Astrocyte (in vitro differentiated cells and primary cell): ENCODE results near the gene TFF1. TPM values are rescaled to one million over a fixed set of nuclear protein-coding genes. Genes with fewer than 3 reads are reported as not detected.

Experiments used
- DNase-seq: peaks from one replicate; pipeline ENCODE4 v3.0.0-alpha.2; 2010; ENCODE audit warnings: low read depth
- FAIRE-seq: peaks from 2 replicates; lab custom pipeline; 2011; peaks lifted over from hg19 to GRCh38; lab: Jason Lieb, UNC
- H2AFZ ChIP-seq: 2 replicates; pipeline ENCODE4 v1.6.0; 2012; ENCODE audit warnings: low read depth, low read length, inconsistent platforms
- H3K27ac ChIP-seq: 2 replicates; pipeline ENCODE4 v1.5.1; 2011; ENCODE audit warnings: low read depth, low read length, inconsistent platforms
- H3K27me3 ChIP-seq: 2 replicates; pipeline ENCODE4 v1.6.0; 2011; ENCODE audit warnings: low read length, inconsistent platforms; ENCODE audit not compliant: insufficient read depth
- H3K36me3 ChIP-seq: 2 replicates; pipeline ENCODE4 v1.5.1; 2011; ENCODE audit warnings: low read length, inconsistent platforms; ENCODE audit not compliant: insufficient read depth
- H3K4me1 ChIP-seq: 2 replicates; pipeline ENCODE4 v1.5.1; 2011; ENCODE audit warnings: low read length, inconsistent platforms; ENCODE audit not compliant: insufficient read depth
- H3K4me2 ChIP-seq: 2 replicates; pipeline ENCODE4 v1.6.0; 2012; ENCODE audit warnings: low read length, inconsistent platforms
- H3K4me3 ChIP-seq: 2 replicates; pipeline ENCODE4 v1.5.1; 2011; ENCODE audit warnings: low read depth, mild to moderate bottlenecking, low read length, inconsistent platforms; ENCODE audit not compliant: insufficient read depth
- H3K79me2 ChIP-seq: 2 replicates; pipeline ENCODE4 v1.6.0; 2012; ENCODE audit warnings: mild to moderate bottlenecking, low read length, inconsistent platforms; ENCODE audit not compliant: insufficient read depth
- H3K9ac ChIP-seq: 2 replicates; pipeline ENCODE4 v1.6.0; 2012; ENCODE audit warnings: mild to moderate bottlenecking, low read length, inconsistent platforms
- H3K9me3 ChIP-seq: 2 replicates; pipeline ENCODE4 v1.5.1; 2012; ENCODE audit warnings: low read depth, mild to moderate bottlenecking, low read length, inconsistent platforms; ENCODE audit not compliant: insufficient read depth
- H4K20me1 ChIP-seq: 2 replicates; pipeline ENCODE4 v1.6.0; 2012; ENCODE audit warnings: low read length, inconsistent platforms; ENCODE audit not compliant: insufficient read depth
- H3K27ac Mint-ChIP-seq: one replicate; pipeline ENCODE4 v1.8.0; 2021; ENCODE audit warnings: mild to moderate bottlenecking, mixed read lengths; ENCODE audit not compliant: unreplicated experiment
- H3K27me3 Mint-ChIP-seq: one replicate; pipeline ENCODE4 v1.8.0; 2021; ENCODE audit warnings: low read depth, mixed read lengths; ENCODE audit not compliant: unreplicated experiment
- H3K36me3 Mint-ChIP-seq: one replicate; pipeline ENCODE4 v1.8.0; 2021; ENCODE audit warnings: low read depth, mixed read lengths; ENCODE audit not compliant: unreplicated experiment
- H3K4me1 Mint-ChIP-seq: one replicate; pipeline ENCODE4 v1.8.0; 2021; ENCODE audit warnings: low read depth, mixed read lengths; ENCODE audit not compliant: unreplicated experiment
- H3K4me3 Mint-ChIP-seq: one replicate; pipeline ENCODE4 v1.8.0; 2021; ENCODE audit warnings: mild to moderate bottlenecking, moderate library complexity, mixed read lengths; ENCODE audit not compliant: unreplicated experiment
- H3K9me3 Mint-ChIP-seq: one replicate; pipeline ENCODE4 v1.8.0; 2021; ENCODE audit warnings: mild to moderate bottlenecking, mixed read lengths; ENCODE audit not compliant: unreplicated experiment
- CTCF ChIP-seq: IDR thresholded peaks from 2 replicates; pipeline ENCODE4 v1.5.1; 2011; ENCODE audit warnings: low read depth, mild to moderate bottlenecking, inconsistent platforms, low read length, moderate library complexity; ENCODE audit not compliant: insufficient read depth
- EZH2 ChIP-seq: IDR thresholded peaks from 2 replicates; pipeline ENCODE4 v1.6.1; 2012; ENCODE audit warnings: mild to moderate bottlenecking, low read length, inconsistent platforms; ENCODE audit not compliant: insufficient read depth
- total RNA-seq: library from RNA; stranded (reverse); gene quantifications from 2 replicates; pipeline ENCODE4 v1.2.1, GENCODE V29; 2021

TFF1 gene
- total RNA-seq, 1 donor from 2014 or later, result not detected

GRCh38 chr21:42341776-42342542 is 24.4 kb downstream of the TFF1 start:
- Histone ChIP-seq H3K9ac (no peak overlapping the region), H3K9me3 (no peaks in the 10 kb centered on the region), H3K4me3 (no peak overlapping the region), H4K20me1 (no peaks in the 10 kb centered on the region), H2AFZ (no peak overlapping the region), H3K27me3 (peaks cover 9% of the 10 kb centered on the region), H3K36me3 (no peaks in the 10 kb centered on the region), H3K27ac (no peak overlapping the region), H3K79me2 (no peaks in the 10 kb centered on the region), H3K4me2 (no peak overlapping the region), H3K4me1 (peaks cover 5% of the 10 kb centered on the region)
- FAIRE-seq (no peak), DNase-seq (no peak)
- TF ChIP-seq CTCF (no peak), EZH2 (no peak)
- H3K27me3 Mint-ChIP-seq, result peaks cover 12% of the 10 kb centered on the region
- H3K9me3 Mint-ChIP-seq, result no peaks in the 10 kb centered on the region
- no peaks in the 10 kb centered on the region for H3K4me1 Mint-ChIP-seq
- H3K27ac Mint-ChIP-seq, result no peak overlapping the region
- H3K4me3 Mint-ChIP-seq, result no peak overlapping the region
- no peaks in the 10 kb centered on the region for H3K36me3 Mint-ChIP-seq

GRCh38 chr21:42340187-42341050 is 25.9 kb downstream of the TFF1 start:
- no peaks in the 10 kb centered on the region for H3K9me3 ChIP-seq
- no peaks in the 10 kb centered on the region for H4K20me1 ChIP-seq
- Mint-ChIP-seq H3K27ac (no peak overlapping the region), H3K4me3 (no peak overlapping the region), H3K9me3 (no peaks in the 10 kb centered on the region), H3K4me1 (peaks cover 5% of the 10 kb centered on the region), H3K27me3 (peaks cover 7% of the 10 kb centered on the region), H3K36me3 (no peaks in the 10 kb centered on the region)
- no peak overlapping the region for H3K4me3 ChIP-seq
- TF ChIP-seq CTCF (no peak), EZH2 (no peak)
- no peak overlapping the region for H3K27ac ChIP-seq
- no peak overlapping the region for H3K4me2 ChIP-seq
- H2AFZ ChIP-seq, result no peak overlapping the region
- H3K27me3 ChIP-seq, result peaks cover 18% of the 10 kb centered on the region
- H3K4me1 ChIP-seq, result peaks cover 5% of the 10 kb centered on the region
- no peak for DNase-seq
- no peaks in the 10 kb centered on the region for H3K79me2 ChIP-seq
- no peak for FAIRE-seq
- no peaks in the 10 kb centered on the region for H3K36me3 ChIP-seq
- H3K9ac ChIP-seq, result no peak overlapping the region
